H1 (cell line): ENCODE results near the gene MICALL2.

ENCODE experiments used
- CHD2 ChIP-seq: IDR thresholded peaks from 2 replicates; pipeline ENCODE4 v1.6.1; 2012; ENCODE audit warnings: low read length, improper control_type of control experiment
- CHD7 ChIP-seq: fragments of 300-600 bp; sonication (generic); IDR thresholded peaks from 2 replicates; pipeline ENCODE4 v1.7.1; 2012; ENCODE audit warnings: low read length, moderate library complexity, mild to moderate bottlenecking, inconsistent platforms; ENCODE audit not compliant: insufficient replicate concordance
- EZH2 ChIP-seq: fragments of 200-600 bp; sonication (generic); IDR thresholded peaks from 2 replicates; pipeline ENCODE4 v1.7.1; 2012; ENCODE audit warnings: low read depth, mild to moderate bottlenecking, moderate library complexity, low read length, inconsistent platforms; ENCODE audit not compliant: severe bottlenecking
- JUN ChIP-seq: IDR thresholded peaks from 2 replicates; pipeline ENCODE4 v1.6.1; 2011; ENCODE audit warnings: low read depth, mild to moderate bottlenecking, improper control_type of control experiment, low read length
- MAFK ChIP-seq: IDR thresholded peaks from 2 replicates; pipeline ENCODE4 v1.6.1; 2012; ENCODE audit warnings: low read depth, mild to moderate bottlenecking, improper control_type of control experiment, low read length
- POLR2A ChIP-seq, 2 experiments: IDR thresholded peaks; 1 replicate in 1 of 2; 2 replicates in 1 of 2; pipeline ENCODE4 v1.6.1; 2011; ENCODE audit warnings: low read depth in 2 of 2, low read length in 2 of 2, mild to moderate bottlenecking in 2 of 2; ENCODE audit errors: control extremely low read depth in 1 of 2
- POLR2AphosphoS5 ChIP-seq: IDR thresholded peaks from 2 replicates; pipeline ENCODE4 v1.6.1; 2011; ENCODE audit warnings: low read depth, low read length
- RNF2 ChIP-seq: fragments of 200-900, 300-1000 bp; sonication (generic); IDR thresholded peaks from 2 replicates; pipeline ENCODE4 v1.7.1; 2016; ENCODE audit warnings: borderline replicate concordance, low read depth, mild to moderate bottlenecking, antibody characterized with exemption, low read length; ENCODE audit not compliant: poor library complexity, severe bottlenecking; ENCODE audit errors: missing control alignments
- SP1 ChIP-seq: IDR thresholded peaks from 2 replicates; pipeline ENCODE4 v1.6.1; 2011; ENCODE audit warnings: low read depth, low read length
- TF ChIP-seq, protein P1 (sequence below), 3 experiments: IDR thresholded peaks; 1 replicate in 2 of 3; 2 replicates in 1 of 3; pipeline versions ENCODE4 v1.5.1 to v1.6.1; 2011; ENCODE audit warnings: low read length in 3 of 3, mild to moderate bottlenecking in 3 of 3, inconsistent platforms in 2 of 3, low read depth in 1 of 3, moderate library complexity in 1 of 3; ENCODE audit not compliant: insufficient read depth in 1 of 3; ENCODE audit errors: control extremely low read depth in 1 of 3

DNA sequence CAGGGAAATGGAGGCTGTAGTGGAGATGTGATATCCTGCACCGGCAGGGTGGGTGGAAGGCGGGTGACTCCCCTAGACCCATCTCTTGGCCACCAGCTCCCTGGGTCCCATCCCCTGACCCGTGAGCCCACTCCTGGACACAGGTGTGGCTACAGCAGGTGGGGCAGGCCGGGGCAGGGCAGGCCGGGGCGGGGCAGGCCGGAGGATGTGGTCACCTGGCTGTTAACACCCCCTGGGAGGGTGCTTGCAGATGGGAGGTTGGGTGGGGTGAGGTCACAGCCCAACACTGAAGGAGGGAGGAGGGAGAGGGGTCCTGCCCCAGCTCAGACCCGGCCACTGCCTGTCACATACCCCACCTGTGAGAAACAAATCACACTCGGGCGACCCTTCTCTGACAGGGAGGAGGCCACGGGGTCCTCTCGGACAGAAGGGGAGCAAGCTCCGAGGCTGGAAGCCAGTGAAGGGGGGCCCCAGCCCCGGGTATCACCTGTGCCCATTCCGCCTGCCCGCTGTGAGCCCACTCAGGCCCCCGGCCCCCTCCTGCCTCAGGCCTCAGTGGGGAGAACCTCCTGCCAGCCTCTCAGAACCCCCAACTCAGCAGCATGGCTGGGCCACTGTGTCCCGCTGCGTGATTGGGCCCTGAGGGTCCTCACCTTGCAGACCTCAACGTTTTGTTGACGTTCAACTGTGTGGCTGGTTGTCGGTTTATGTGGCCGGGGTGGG lies 74.0 kb downstream of the MICALL2 start:
- no peak for TF ChIP-seq CHD2
- TF ChIP-seq RNF2: no peak
- TF ChIP-seq, protein P1, sequence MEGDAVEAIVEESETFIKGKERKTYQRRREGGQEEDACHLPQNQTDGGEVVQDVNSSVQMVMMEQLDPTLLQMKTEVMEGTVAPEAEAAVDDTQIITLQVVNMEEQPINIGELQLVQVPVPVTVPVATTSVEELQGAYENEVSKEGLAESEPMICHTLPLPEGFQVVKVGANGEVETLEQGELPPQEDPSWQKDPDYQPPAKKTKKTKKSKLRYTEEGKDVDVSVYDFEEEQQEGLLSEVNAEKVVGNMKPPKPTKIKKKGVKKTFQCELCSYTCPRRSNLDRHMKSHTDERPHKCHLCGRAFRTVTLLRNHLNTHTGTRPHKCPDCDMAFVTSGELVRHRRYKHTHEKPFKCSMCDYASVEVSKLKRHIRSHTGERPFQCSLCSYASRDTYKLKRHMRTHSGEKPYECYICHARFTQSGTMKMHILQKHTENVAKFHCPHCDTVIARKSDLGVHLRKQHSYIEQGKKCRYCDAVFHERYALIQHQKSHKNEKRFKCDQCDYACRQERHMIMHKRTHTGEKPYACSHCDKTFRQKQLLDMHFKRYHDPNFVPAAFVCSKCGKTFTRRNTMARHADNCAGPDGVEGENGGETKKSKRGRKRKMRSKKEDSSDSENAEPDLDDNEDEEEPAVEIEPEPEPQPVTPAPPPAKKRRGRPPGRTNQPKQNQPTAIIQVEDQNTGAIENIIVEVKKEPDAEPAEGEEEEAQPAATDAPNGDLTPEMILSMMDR (IDR thresholded peaks at IDR 0.05; ENCODE audit: control extremely low read depth in 1 of 3, insufficient read depth in 1 of 3, low read depth in 1 of 3, low read length in 3 of 3): no peak
- TF ChIP-seq POLR2AphosphoS5: no peak
- TF ChIP-seq SP1: no peak
- no peak for TF ChIP-seq POLR2A (IDR thresholded peaks at IDR 0.05; ENCODE audit: control extremely low read depth in 1 of 2, low read depth in 2 of 2, low read length in 2 of 2)
- TF ChIP-seq MAFK: no peak
- no peak for TF ChIP-seq CHD7
- TF ChIP-seq EZH2: no peak
- TF ChIP-seq JUN: no peak
